Placental epithelial cell (primary cell): ENCODE measurements around the gene ITGB1. TPM values are rescaled to one million over a fixed set of nuclear protein-coding genes. Genes with fewer than 3 reads are reported as not detected.

Experiments used
- total RNA-seq: library from RNA; depleted of rRNA; stranded (reverse); fragments of >200 nt; gene quantifications from 2 replicates; pipeline ENCODE4 v1.2.3, GENCODE V29; 2012

The ITGB1 gene
- total RNA-seq, result 737 and 1,808 TPM in 2 replicates

GRCh38 chr10:32958085-32959005 lies at the start of gene ITGB1:
Gene ITGB1, minus strand, starts transcription at chr10:32958230. Its CDS starts 22,672 bp downstream, at chr10:32935558.

